Measurements from ENCODE around the gene PCDHA10.

DNA sequence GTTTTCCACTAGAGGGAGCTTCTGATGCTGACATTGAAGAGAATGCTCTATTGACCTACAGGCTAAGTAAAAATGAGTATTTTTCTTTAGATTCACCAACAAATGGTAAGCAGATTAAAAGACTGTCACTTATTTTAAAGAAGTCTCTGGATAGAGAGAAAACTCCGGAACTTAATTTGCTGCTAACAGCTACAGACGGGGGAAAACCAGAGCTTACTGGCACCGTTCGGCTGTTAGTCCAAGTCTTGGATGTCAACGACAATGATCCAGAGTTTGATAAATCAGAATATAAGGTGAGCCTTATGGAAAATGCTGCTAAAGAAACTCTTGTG, 13.8 kb downstream of the PCDHA10 start:
- TF ChIP-seq CTCF (IDR thresholded peaks at IDR 0.05; ENCODE audit: insufficient read depth, low read length) (no peak), POLR2AphosphoS5 (IDR thresholded peaks at IDR 0.05; ENCODE audit: low read depth) (no peak)

All from HL-60 (cell line).